K562 (cell line): Measurements from ENCODE around the gene SULT2A1. TPM values are rescaled to one million over a fixed set of nuclear protein-coding genes. Genes with fewer than 3 reads are reported as not detected.

Experiments used
- FOXJ2 ChIP-seq: fragments of 200-800 bp; sonication (Bioruptor generic); IDR thresholded peaks from 2 replicates; pipeline ENCODE4 v1.6.1; 2016; ENCODE audit warnings: missing genetic modification characterization, missing compliant biosample characterization
- GTF2A2 ChIP-seq: IDR thresholded peaks from 2 replicates; pipeline ENCODE4 v1.6.1; 2016; ENCODE audit warnings: mild to moderate bottlenecking, missing genetic modification characterization, missing compliant biosample characterization
- GTF2F1 ChIP-seq: IDR thresholded peaks from 2 replicates; pipeline ENCODE4 v1.6.1; 2011; ENCODE audit warnings: low read depth, low read length, improper control_type of control experiment
- KAT7 ChIP-seq: sonication (generic); formaldehyde crosslinking; IDR thresholded peaks from 2 replicates; pipeline ENCODE4 v1.8.0; 2022; ENCODE audit warnings: missing genetic modification reagents, mild to moderate bottlenecking, borderline replicate concordance
- MYC ChIP-seq, 2 experiments: fragments of 250-450 bp in 1 of 2; sonication (Bioruptor Pico) in 1 of 2; IDR thresholded peaks; 2 replicates each; pipeline versions ENCODE4 v1.5.1 to v1.6.1; 2012 to 2021; ENCODE audit warnings: low read depth in 2 of 2, borderline replicate concordance in 1 of 2, improper control_type of control experiment in 1 of 2, low read length in 1 of 2, mild to moderate bottlenecking in 1 of 2, moderate library complexity in 1 of 2
- NCOR1 ChIP-seq: fragments of 450-650 bp; IDR thresholded peaks from 2 replicates; pipeline ENCODE4 v1.6.1; 2016; ENCODE audit warnings: mild to moderate bottlenecking, moderate library complexity
- NELFE ChIP-seq: IDR thresholded peaks from 2 replicates; pipeline ENCODE4 v1.6.1; 2011; ENCODE audit warnings: mild to moderate bottlenecking; ENCODE audit not compliant: insufficient read depth, insufficient read length
- NUFIP1 ChIP-seq: fragments of 450-650 bp; IDR thresholded peaks from 2 replicates; pipeline ENCODE4 v1.6.1; 2018; ENCODE audit not compliant: partially characterized antibody
- POLR2B ChIP-seq: fragments of 450-650 bp; IDR thresholded peaks from 2 replicates; pipeline ENCODE4 v1.6.1; 2018; ENCODE audit warnings: low read depth; ENCODE audit not compliant: partially characterized antibody
- RBBP5 ChIP-seq: fragments of 200-600 bp; sonication (generic); IDR thresholded peaks from 2 replicates; pipeline ENCODE4 v1.6.1; 2012; ENCODE audit warnings: borderline replicate concordance, mild to moderate bottlenecking, low read length, control low read depth, inconsistent platforms; ENCODE audit not compliant: insufficient read depth, poor library complexity, severe bottlenecking
- STAT5A ChIP-seq: IDR thresholded peaks from 2 replicates; pipeline ENCODE4 v1.6.1; 2012; ENCODE audit warnings: low read length, inconsistent platforms, borderline replicate concordance
- ZNF518B ChIP-seq: fragments of 250-450 bp; sonication (Bioruptor Pico); IDR thresholded peaks from 2 replicates; pipeline ENCODE4 v1.5.0; 2021; ENCODE audit warnings: mild to moderate bottlenecking, moderate library complexity
- ZNF717 ChIP-seq: fragments of 250-450 bp; sonication (Bioruptor Pico); IDR thresholded peaks from 2 replicates; pipeline ENCODE4 v1.5.0; 2021
- polyA plus RNA-seq, 8 experiments: library from polyadenylated mRNA; depleted of rRNA in 4 of 8; stranded (reverse) in 5 of 8; unstranded in 3 of 8; fragments of >200 nt; fragmentation: Nextera tagmentation in 2 of 8; fragmentation: Illumina TruSeq in 1 of 8; extraction: Ambion mirVana in 2 of 8; extraction: Trizol in 1 of 8; gene quantifications; 2 replicates each; pipeline versions ENCODE4 v1.2.1 to v1.2.3, GENCODE V29; 2011 to 2014; ENCODE audit warnings: inconsistent platforms in 1 of 8, missing spikeins in 1 of 8
- total RNA-seq, 7 experiments: library from RNA; depleted of rRNA in 6 of 7; stranded (reverse); fragments of >200 nt in 6 of 7; fragmentation: Illumina TruSeq in 2 of 7; extraction: Trizol in 2 of 7; gene quantifications; 2 replicates each; pipeline versions ENCODE4 v1.2.1 to v1.2.3, GENCODE V29; 2011 to 2021; ENCODE audit warnings: low replicate concordance in 1 of 7
- TF ChIP-seq, protein P1 (sequence below), 2 experiments: IDR thresholded peaks in 1 of 2; conservative IDR thresholded peaks in 1 of 2; 2 replicates each; pipeline ENCODE4 v1.6.1; 2016; ENCODE audit warnings: low read depth in 2 of 2, mild to moderate bottlenecking in 1 of 2, missing compliant biosample characterization in 1 of 2, missing genetic modification characterization in 1 of 2, moderate library complexity in 1 of 2
- TF ChIP-seq, protein P2 (sequence below): fragments of 250-450 bp; sonication (Bioruptor Pico); IDR thresholded peaks from 2 replicates; pipeline ENCODE4 v1.4.0; 2020; ENCODE audit warnings: borderline replicate concordance

Gene SULT2A1
- total and polyA plus RNA-seq, 9 of the 15 experiments (the other 6 are each of a cell fraction or from before 2014, with no cell fraction given): 0.03 to 0.25 (median 0.07) TPM; not detected in 4

DNA sequence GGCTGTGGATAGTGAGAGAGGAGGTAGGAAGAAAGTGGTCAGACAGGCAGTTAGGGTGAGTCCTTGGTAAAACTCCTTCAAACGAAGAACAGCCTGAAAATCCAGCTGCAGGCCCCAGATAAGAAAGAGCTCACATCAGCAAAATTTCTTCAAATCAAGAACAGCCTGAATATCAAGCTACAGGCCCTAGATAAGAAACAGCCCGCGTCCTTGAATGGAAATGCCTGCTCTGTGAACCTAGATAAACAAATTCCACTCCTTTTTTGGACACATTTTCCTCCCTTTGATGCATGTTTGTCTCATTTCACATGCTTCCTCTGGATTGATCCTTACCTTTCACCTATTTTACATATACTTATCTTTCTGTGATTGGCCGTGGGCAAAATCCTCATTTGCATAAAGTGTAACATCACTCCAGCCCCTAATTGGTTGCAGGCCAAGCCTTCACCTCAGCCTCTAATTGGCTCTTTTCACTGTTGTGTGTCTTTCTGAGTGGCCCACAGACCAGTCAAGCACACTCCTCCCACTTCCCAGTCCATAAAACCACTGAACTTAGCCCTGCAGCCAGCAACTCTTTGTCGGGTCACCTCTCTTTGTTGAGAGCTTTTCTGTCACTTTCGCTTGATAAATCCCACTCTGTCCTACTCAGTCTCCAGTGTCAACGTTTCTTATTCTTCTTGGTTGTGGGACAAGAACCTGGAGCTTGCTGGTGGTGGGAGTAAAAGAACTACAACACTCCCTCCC lies 6.0 kb upstream of the SULT2A1 start (continued):
- TF ChIP-seq, protein P1, sequence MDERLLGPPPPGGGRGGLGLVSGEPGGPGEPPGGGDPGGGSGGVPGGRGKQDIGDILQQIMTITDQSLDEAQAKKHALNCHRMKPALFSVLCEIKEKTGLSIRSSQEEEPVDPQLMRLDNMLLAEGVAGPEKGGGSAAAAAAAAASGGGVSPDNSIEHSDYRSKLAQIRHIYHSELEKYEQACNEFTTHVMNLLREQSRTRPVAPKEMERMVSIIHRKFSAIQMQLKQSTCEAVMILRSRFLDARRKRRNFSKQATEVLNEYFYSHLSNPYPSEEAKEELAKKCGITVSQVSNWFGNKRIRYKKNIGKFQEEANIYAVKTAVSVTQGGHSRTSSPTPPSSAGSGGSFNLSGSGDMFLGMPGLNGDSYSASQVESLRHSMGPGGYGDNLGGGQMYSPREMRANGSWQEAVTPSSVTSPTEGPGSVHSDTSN (CRISPR knock-in tag; IDR thresholded peaks at IDR 0.05; ENCODE audit: low read depth): peak; percentile 26; the same call in 1 of the 2 replicates
- TF ChIP-seq, protein P1 (tag; conservative IDR thresholded peaks at IDR 0.05; ENCODE audit: low read depth): peak; percentile 93
- TF ChIP-seq ZNF518B (CRISPR knock-in tag) (no peak), POLR2B (peak; percentile 88), GTF2A2 (tag) (peak; percentile 84), NUFIP1 (no peak), NCOR1 (peak; percentile 100), ZNF717 (CRISPR knock-in tag) (no peak), KAT7 (CRISPR knock-in tag) (no peak), FOXJ2 (peak; percentile 93), NELFE (no peak), RBBP5 (no peak), MYC (IDR thresholded peaks at IDR 0.05; ENCODE audit: low read depth, low read length) (no peak), MYC (CRISPR knock-in tag; IDR thresholded peaks at IDR 0.05; ENCODE audit: borderline replicate concordance, low read depth) (no peak), STAT5A (peak; percentile 96), GTF2F1 (no peak)
- TF ChIP-seq, protein P2, sequence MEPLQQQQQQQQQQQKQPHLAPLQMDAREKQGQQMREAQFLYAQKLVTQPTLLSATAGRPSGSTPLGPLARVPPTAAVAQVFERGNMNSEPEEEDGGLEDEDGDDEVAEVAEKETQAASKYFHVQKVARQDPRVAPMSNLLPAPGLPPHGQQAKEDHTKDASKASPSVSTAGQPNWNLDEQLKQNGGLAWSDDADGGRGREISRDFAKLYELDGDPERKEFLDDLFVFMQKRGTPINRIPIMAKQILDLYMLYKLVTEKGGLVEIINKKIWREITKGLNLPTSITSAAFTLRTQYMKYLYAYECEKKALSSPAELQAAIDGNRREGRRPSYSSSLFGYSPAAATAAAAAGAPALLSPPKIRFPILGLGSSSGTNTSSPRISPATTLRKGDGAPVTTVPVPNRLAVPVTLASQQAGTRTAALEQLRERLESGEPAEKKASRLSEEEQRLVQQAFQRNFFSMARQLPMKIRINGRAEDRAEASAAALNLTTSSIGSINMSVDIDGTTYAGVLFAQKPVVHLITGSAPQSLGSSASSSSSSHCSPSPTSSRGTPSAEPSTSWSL (CRISPR knock-in tag): no peak
